GM12878 (cell line): Measurements from ENCODE around the gene MRPS23. TPM values are rescaled to one million over a fixed set of nuclear protein-coding genes. Genes with fewer than 3 reads are reported as not detected.

ENCODE experiments used
- ATAC-seq: fragments of 200-7000 bp; cut with Tn5 transposase; 3 replicates; pipeline ENCODE4 v1.9.1; 2020; ENCODE audit warnings: mild to moderate bottlenecking, moderate library complexity
- BruUV-seq: library from RNA; stranded (reverse); fragments of 400-500 nt; replicated peaks from 2 replicates; lab custom pipeline; 2021; lab: Mats Ljungman, UMichigan
- CTCF ChIA-PET: fragments of 300-600 bp; sonication (Branson Sonifier 250); formaldehyde crosslinking; extraction: SDS; loops from one replicate; lab custom pipeline; 2021; ENCODE audit warnings: inconsistent platforms; lab: Yijun Ruan, JAX
- POLR2A ChIA-PET: fragments of 350-600 bp; formaldehyde crosslinking; extraction: SDS; loops from one replicate; lab custom pipeline; 2021; ENCODE audit warnings: inconsistent platforms; lab: Charles Lee
- RAD21 ChIA-PET: fragments of 300-600 bp; sonication (Branson Sonifier 250); formaldehyde crosslinking; loops from one replicate; lab custom pipeline; 2023; ENCODE audit warnings: antibody characterized with exemption; ENCODE audit not compliant: unreplicated experiment; lab: Charles Lee
- SMC1A ChIA-PET: fragments of 300-600 bp; sonication (Branson Sonifier 250); formaldehyde crosslinking; loops from one replicate; lab custom pipeline; 2023; ENCODE audit not compliant: unreplicated experiment, uncharacterized antibody; lab: Charles Lee
- DNase-seq: peaks from one replicate; pipeline ENCODE4 v3.0.0-alpha.2; 2011; ENCODE audit warnings: low read depth, low spot score
- FAIRE-seq: peaks from 3 replicates; lab custom pipeline; 2011; peaks lifted over from hg19 to GRCh38; lab: Jason Lieb, UNC
- H2AFZ ChIP-seq: 2 replicates; pipeline ENCODE4 v1.6.0; 2011; ENCODE audit warnings: low read depth, low read length, control low read depth; ENCODE audit not compliant: control insufficient read depth
- H3K27ac ChIP-seq: 2 replicates; pipeline ENCODE4 v1.5.1; 2011; ENCODE audit warnings: control low read depth; ENCODE audit not compliant: control insufficient read depth, insufficient read depth
- H3K27me3 ChIP-seq, 2 experiments: replicated peaks in 1 of 2; 2 replicates each; pipeline versions ENCODE4 v1.6.0 to v1.6.1; 2011; ENCODE audit warnings: low read length in 1 of 2; ENCODE audit not compliant: control insufficient read depth in 2 of 2, insufficient read depth in 2 of 2
- H3K36me3 ChIP-seq, 2 experiments: 2 replicates each; pipeline ENCODE4 v1.5.1; 2011; ENCODE audit warnings: low read length in 1 of 2; ENCODE audit not compliant: control insufficient read depth in 2 of 2, insufficient read depth in 2 of 2
- H3K4me1 ChIP-seq: 2 replicates; pipeline ENCODE4 v1.6.1; 2011; ENCODE audit warnings: mild to moderate bottlenecking, low read length, moderate library complexity, mixed read lengths; ENCODE audit not compliant: control insufficient read depth, insufficient read depth
- H3K4me2 ChIP-seq: 2 replicates; pipeline ENCODE4 v1.6.0; 2011; ENCODE audit warnings: control low read depth; ENCODE audit not compliant: control insufficient read depth, insufficient read depth
- H3K4me3 ChIP-seq: fragments of 200-600 bp; sonication (generic); 2 replicates; pipeline ENCODE4 v1.5.1; 2016
- H3K79me2 ChIP-seq: 2 replicates; pipeline ENCODE4 v1.6.0; 2011; ENCODE audit warnings: low read length; ENCODE audit not compliant: control insufficient read depth, insufficient read depth
- H3K9ac ChIP-seq: 2 replicates; pipeline ENCODE4 v1.8.0; 2011; ENCODE audit warnings: low read length, control low read depth, mixed read lengths; ENCODE audit not compliant: control insufficient read depth, insufficient read depth
- H3K9me3 ChIP-seq: replicated peaks from 3 replicates; pipeline ENCODE4 v1.5.1; 2011; ENCODE audit warnings: mild to moderate bottlenecking, low read length; ENCODE audit not compliant: control insufficient read depth, insufficient read depth
- H4K20me1 ChIP-seq: 2 replicates; pipeline ENCODE4 v1.6.0; 2011; ENCODE audit not compliant: control insufficient read depth, insufficient read depth
- BRCA1 ChIP-seq: IDR thresholded peaks from 2 replicates; pipeline ENCODE4 v1.6.1; 2011; ENCODE audit warnings: low read depth, low read length, improper control_type of control experiment
- ETV6 ChIP-seq, 2 experiments: fragments of 450-650 bp in 1 of 2; IDR thresholded peaks in 1 of 2; conservative IDR thresholded peaks in 1 of 2; 2 replicates each; pipeline ENCODE4 v1.6.1; 2014; ENCODE audit warnings: antibody characterized with exemption in 1 of 2, borderline replicate concordance in 1 of 2, low read depth in 1 of 2, mild to moderate bottlenecking in 1 of 2, moderate library complexity in 1 of 2
- GABPA ChIP-seq: IDR thresholded peaks from 2 replicates; pipeline ENCODE4 v1.6.1; 2014; ENCODE audit warnings: antibody characterized with exemption, low read depth, mild to moderate bottlenecking, inconsistent platforms
- PAX5 ChIP-seq: IDR thresholded peaks from 2 replicates; pipeline ENCODE4 v1.6.1; 2011; ENCODE audit warnings: low read depth, low read length, borderline replicate concordance
- PRDM15 ChIP-seq: fragments of 450-650 bp; formaldehyde crosslinking; IDR thresholded peaks from 2 replicates; pipeline ENCODE4 v1.4.0; 2020; ENCODE audit warnings: mild to moderate bottlenecking, moderate library complexity
- RAD21 ChIP-seq: IDR thresholded peaks from 2 replicates; pipeline ENCODE4 v1.6.1; 2011; ENCODE audit warnings: mild to moderate bottlenecking, low read depth, low read length, moderate library complexity; ENCODE audit not compliant: insufficient read depth
- SRF ChIP-seq, 2 experiments: IDR thresholded peaks; 2 replicates each; pipeline ENCODE4 v1.6.1; 2011; ENCODE audit warnings: low read depth in 2 of 2, low read length in 2 of 2, mild to moderate bottlenecking in 1 of 2, moderate library complexity in 1 of 2
- STAT3 ChIP-seq: IDR thresholded peaks from 2 replicates; pipeline ENCODE4 v1.6.1; 2011; ENCODE audit warnings: low read depth, low read length, improper control_type of control experiment
- SUZ12 ChIP-seq: fragments of 200-600 bp; sonication (generic); IDR thresholded peaks from one replicate; pipeline ENCODE4 v1.6.1; 2018; ENCODE audit warnings: antibody characterized with exemption, mild to moderate bottlenecking; ENCODE audit not compliant: unreplicated experiment
- YBX1 ChIP-seq: fragments of 450-650 bp; IDR thresholded peaks from 2 replicates; pipeline ENCODE4 v1.6.1; 2016; ENCODE audit warnings: antibody characterized with exemption
- YY1 ChIP-seq: IDR thresholded peaks from 2 replicates; pipeline ENCODE4 v1.6.1; 2011; ENCODE audit warnings: low read depth, mild to moderate bottlenecking, low read length
- ZNF274 ChIP-seq: IDR thresholded peaks from one replicate; pipeline ENCODE4 v1.8.0; 2011; ENCODE audit not compliant: insufficient read length, insufficient read depth
- WGBS: methylation state at CpG from one replicate; pipeline ENCODE4 v1.1.6; 2016; ENCODE audit warnings: low lambda C conversion rate; ENCODE audit not compliant: insufficient replicate concordance, insufficient coverage; ENCODE audit errors: missing lambda C conversion rate; 5-methylcytosine and 5-hydroxymethylcytosine counted together
- in situ Hi-C: fragments of 300-500 bp; cut with MboI; formaldehyde crosslinking; loops from 9 replicates; pipeline ENCODE4 v1.14.3; 2018; ENCODE audit warnings: mixed read lengths
- intact Hi-C: fragments of 100-400 bp; cut with micrococcal nuclease; formaldehyde crosslinking; loops from one replicate; pipeline ENCODE4 v1.14.2; 2022; ENCODE audit not compliant: unreplicated experiment
- polyA plus RNA-seq, 11 experiments: library from polyadenylated mRNA; depleted of rRNA in 4 of 11; unstranded in 6 of 11; stranded (reverse) in 5 of 11; fragments of >200 nt; fragmentation: Nextera tagmentation in 4 of 11; fragmentation: Illumina TruSeq in 1 of 11; extraction: Ambion mirVana in 4 of 11; extraction: Trizol in 1 of 11; gene quantifications; 1 replicate in 1 of 11; 2 replicates in 10 of 11; pipeline versions ENCODE4 v1.2.1 to v1.2.3, GENCODE V29; 2011 to 2016; ENCODE audit warnings: inconsistent platforms in 2 of 11, missing spikeins in 2 of 11, low read depth in 1 of 11
- total RNA-seq, 4 experiments: library from RNA; depleted of rRNA in 3 of 4; stranded (reverse); fragments of >200 nt in 3 of 4; fragmentation: Illumina TruSeq in 1 of 4; extraction: Trizol in 1 of 4; gene quantifications; 2 replicates each; pipeline versions ENCODE4 v1.2.1 to v1.2.3, GENCODE V29; 2013 to 2021
- TF ChIP-seq, protein P1 (sequence below): fragments of 450-650 bp; IDR thresholded peaks from 2 replicates; pipeline ENCODE4 v1.6.1; 2018; ENCODE audit warnings: borderline replicate concordance, mild to moderate bottlenecking; ENCODE audit not compliant: partially characterized antibody
- TF ChIP-seq, protein P2 (sequence below): IDR thresholded peaks from 2 replicates; pipeline ENCODE4 v1.6.1; 2011; ENCODE audit warnings: low read depth, mild to moderate bottlenecking, low read length, moderate library complexity, borderline replicate concordance; ENCODE audit errors: extremely low read depth

MRPS23 gene
- total and polyA plus RNA-seq, 10 of the 15 experiments (the other 5 are each of a cell fraction or from before 2014, with no cell fraction given): 65.3 to 237 (median 87.9) TPM

DNA sequence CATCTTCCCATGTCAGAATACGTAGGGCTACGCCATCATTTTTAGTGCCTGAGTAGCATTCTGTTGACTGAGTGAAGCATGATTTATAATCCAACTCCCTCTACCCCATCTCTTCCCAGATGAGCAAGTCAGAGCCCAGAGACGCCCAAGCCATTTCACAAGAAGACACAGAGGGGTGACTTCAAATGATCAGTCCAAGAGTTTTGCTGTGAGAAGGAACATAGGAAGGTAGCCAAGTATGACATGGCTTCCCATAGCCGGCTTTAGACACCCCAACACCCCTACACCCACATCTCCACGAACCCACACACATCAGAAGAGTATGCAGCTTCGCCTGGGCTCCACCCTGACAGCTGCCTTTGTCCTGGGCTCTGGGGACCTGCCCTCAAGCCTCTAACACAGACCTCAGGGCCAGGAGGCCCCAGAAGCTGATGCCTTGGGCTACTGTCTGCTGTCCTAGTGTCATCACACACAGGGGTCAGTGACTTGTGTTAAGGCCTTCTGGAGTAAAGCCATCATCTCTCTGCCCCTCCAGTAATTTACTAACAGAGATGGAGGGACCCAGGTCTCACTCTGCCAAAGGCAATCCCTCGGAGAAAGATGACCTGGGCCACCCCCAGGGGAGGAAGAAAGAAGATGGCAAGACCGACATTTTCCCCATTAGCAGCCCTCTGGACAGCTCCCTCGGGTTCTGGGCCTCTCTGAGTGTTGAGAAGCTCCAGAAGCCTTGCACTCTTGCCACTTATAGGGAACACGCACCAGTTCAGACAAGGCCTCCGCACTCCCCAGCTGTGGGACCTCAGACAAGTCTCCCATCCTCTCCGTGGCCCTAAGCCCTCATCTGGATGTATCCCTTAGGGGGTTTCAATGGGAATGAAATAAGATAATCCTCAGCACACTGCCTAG lies 38.7 kb upstream of the MRPS23 start:
- POLR2A ChIA-PET: interaction anchor here (0.5 kb wide), 1 partner anchor 18 kb away, joined by 4 read pairs; no protein-coding TSS in a partner anchor
- Histone ChIP-seq H3K4me1 (peaks cover 10% of the 10 kb centered on the region), H3K9ac (no peak overlapping the region), H3K9me3 (no peaks in the 10 kb centered on the region), H3K79me2 (no peaks in the 10 kb centered on the region), H3K27me3 (no peaks in the 10 kb centered on the region), H2AFZ (no peak overlapping the region), H3K4me2 (no peak overlapping the region), H3K36me3 (no peaks in the 10 kb centered on the region), H3K27ac (no peak overlapping the region), H4K20me1 (no peaks in the 10 kb centered on the region; the same call in 1 of the 2 replicates), H3K4me3 (no peak overlapping the region)
- SMC1A ChIA-PET: interaction anchor here (2.1 to 7.8 kb wide), 2 partner anchors 28 to 109 kb away, joined by 7 to 111 read pairs; no protein-coding TSS in a partner anchor
- CTCF ChIA-PET: interaction anchor here (0.6 to 9.4 kb wide), 4 partner anchors 12 to 113 kb away, joined by 4 to 92 read pairs (median 56); no protein-coding TSS in a partner anchor
- intact Hi-C loops (no loop called here), in situ Hi-C loops (no loop called here)
- FAIRE-seq (no peak), DNase-seq (no peak), ATAC-seq (no peak)
- whole genome bisulfite sequencing: 23% methylated on average over 12 of the region's 12 CpGs
- RAD21 ChIA-PET: interaction anchor here (1.0 to 1.9 kb wide), 3 partner anchors 19 to 106 kb away, joined by 3 to 4 read pairs (median 3); no protein-coding TSS in a partner anchor
- BruUV-seq: no TSS peak
- TF ChIP-seq PAX5: no peak
- TF ChIP-seq, protein P1, sequence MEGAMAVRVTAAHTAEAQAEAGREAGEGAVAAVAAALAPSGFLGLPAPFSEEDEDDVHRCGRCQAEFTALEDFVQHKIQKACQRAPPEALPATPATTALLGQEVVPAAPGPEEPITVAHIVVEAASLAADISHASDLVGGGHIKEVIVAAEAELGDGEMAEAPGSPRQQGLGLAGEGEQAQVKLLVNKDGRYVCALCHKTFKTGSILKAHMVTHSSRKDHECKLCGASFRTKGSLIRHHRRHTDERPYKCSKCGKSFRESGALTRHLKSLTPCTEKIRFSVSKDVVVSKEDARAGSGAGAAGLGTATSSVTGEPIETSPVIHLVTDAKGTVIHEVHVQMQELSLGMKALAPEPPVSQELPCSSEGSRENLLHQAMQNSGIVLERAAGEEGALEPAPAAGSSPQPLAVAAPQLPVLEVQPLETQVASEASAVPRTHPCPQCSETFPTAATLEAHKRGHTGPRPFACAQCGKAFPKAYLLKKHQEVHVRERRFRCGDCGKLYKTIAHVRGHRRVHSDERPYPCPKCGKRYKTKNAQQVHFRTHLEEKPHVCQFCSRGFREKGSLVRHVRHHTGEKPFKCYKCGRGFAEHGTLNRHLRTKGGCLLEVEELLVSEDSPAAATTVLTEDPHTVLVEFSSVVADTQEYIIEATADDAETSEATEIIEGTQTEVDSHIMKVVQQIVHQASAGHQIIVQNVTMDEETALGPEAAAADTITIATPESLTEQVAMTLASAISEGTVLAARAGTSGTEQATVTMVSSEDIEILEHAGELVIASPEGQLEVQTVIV: no peak
- no peak for TF ChIP-seq BRCA1
- no peak for TF ChIP-seq PRDM15
- no peak for TF ChIP-seq SUZ12
- TF ChIP-seq STAT3: no peak
- TF ChIP-seq SRF (IDR thresholded peaks at IDR 0.05; ENCODE audit: low read depth in 2 of 2, low read length in 2 of 2): no peak
- TF ChIP-seq YBX1: no peak
- TF ChIP-seq GABPA: no peak
- TF ChIP-seq, protein P2, sequence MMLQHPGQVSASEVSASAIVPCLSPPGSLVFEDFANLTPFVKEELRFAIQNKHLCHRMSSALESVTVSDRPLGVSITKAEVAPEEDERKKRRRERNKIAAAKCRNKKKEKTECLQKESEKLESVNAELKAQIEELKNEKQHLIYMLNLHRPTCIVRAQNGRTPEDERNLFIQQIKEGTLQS: no peak
- no peak for TF ChIP-seq YY1
- no peak for TF ChIP-seq ETV6 (conservative IDR thresholded peaks at IDR 0.05 in 1 of 2, IDR thresholded peaks at IDR 0.05 in 1 of 2; ENCODE audit: borderline replicate concordance in 1 of 2, low read depth in 1 of 2)
- no peak for TF ChIP-seq RAD21
- TF ChIP-seq ZNF274: no peak
